ENCODE data around the gene SLC2A1. TPM values are rescaled to one million over a fixed set of nuclear protein-coding genes. Genes with fewer than 3 reads are reported as not detected.

SLC2A1 gene
- total and polyA plus RNA-seq, 2 of the 13 experiments (the other 11 are each of a cell fraction or from before 2014, with no cell fraction given), result 125 to 423 TPM

GRCh38 chr1:42979896-42980800, 21.5 kb upstream of the SLC2A1 start (continued):
- no peak for TF ChIP-seq ZNF609 (CRISPR knock-in tag; IDR thresholded peaks at IDR 0.05; ENCODE audit: borderline replicate concordance)
- no peak for TF ChIP-seq ZNF318 (CRISPR knock-in tag; IDR thresholded peaks at IDR 0.05)
- no peak for TF ChIP-seq TRIM22 (IDR thresholded peaks at IDR 0.05)
- TF ChIP-seq ZBTB7B (CRISPR knock-in tag; IDR thresholded peaks at IDR 0.05), result peak; percentile 13; the same call in 1 of the 2 replicates
- no peak for TF ChIP-seq HNF1A (IDR thresholded peaks at IDR 0.05; ENCODE audit: low read depth)
- no peak for TF ChIP-seq HNF1A (CRISPR knock-in tag; IDR thresholded peaks at IDR 0.05; ENCODE audit: borderline replicate concordance)
